ENCODE measurements around the gene TKTL2. TPM values are rescaled to one million over a fixed set of nuclear protein-coding genes. Genes with fewer than 3 reads are reported as not detected.

Gene TKTL2
- total RNA-seq, 1 donor from 2014 or later = 0.18 TPM

DNA sequence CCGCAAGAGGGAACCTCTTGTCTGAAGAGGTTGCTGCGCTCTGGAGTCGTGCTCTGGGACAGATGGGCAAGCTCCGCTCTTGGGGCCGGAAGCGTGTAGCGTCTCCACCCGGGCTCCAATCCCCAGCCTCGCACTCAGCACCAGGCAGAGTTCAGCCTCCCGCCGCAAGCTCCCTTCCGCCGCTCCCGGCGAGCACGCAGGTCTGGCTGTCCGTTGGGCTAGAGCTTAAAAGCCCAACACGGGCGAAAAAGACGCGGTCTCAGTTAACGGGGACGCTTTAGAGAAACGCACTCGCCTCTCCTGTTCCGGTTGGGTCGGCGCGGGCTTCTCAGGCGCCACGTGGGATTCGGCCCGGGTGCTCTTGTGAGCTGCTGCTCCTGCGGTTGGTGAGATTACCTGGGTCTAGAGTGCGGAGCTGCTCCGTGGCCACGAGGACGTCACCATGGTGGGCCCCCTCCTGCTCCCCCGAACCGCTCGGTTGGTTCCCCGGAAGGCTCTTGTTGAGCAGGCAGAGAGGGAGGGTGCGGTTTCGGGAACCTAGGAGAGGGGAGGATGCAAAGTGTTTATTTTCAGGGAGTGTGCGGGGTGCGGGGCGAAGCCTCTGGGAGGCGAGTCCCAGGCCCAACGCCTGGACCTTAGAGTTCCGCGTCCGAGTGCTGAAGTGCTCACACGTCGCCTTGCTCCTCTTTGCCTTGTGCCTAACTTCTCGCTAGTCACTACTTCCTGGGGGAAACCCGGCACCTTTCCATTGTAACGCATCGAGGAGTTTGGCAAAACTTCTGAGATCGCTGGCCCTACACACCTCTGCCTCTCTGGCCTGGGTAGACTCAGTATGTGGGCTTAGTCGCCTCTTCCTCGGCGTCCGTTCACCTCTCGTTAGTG lies 21.0 kb upstream of the TKTL2 start, which contains the start of gene TMA16:
Gene TMA16 (plus strand): TSS at position 331 of the 882 bp plus-strand sequence. CDS start 112 bp downstream, at position 443.
- Histone ChIP-seq H3K36me3 (no peaks in the 10 kb centered on the region), H3K27ac (peak within 1 kb of the TSS; percentile 90), H3K27me3 (ENCODE audit: low read depth) (no peaks in the 10 kb centered on the region), H3K4me1 (peaks cover 15% of the 10 kb centered on the region), H3K4me3 (peak within 1 kb of the TSS; percentile 86), H3K9me3 (no peaks in the 10 kb centered on the region)
- intact Hi-C loops (cut with DNase I) = no loop called here
- peak; percentile 88 for DNase-seq
- ATAC-seq = peak; percentile 97 to 98
- TF ChIP-seq, protein P1, sequence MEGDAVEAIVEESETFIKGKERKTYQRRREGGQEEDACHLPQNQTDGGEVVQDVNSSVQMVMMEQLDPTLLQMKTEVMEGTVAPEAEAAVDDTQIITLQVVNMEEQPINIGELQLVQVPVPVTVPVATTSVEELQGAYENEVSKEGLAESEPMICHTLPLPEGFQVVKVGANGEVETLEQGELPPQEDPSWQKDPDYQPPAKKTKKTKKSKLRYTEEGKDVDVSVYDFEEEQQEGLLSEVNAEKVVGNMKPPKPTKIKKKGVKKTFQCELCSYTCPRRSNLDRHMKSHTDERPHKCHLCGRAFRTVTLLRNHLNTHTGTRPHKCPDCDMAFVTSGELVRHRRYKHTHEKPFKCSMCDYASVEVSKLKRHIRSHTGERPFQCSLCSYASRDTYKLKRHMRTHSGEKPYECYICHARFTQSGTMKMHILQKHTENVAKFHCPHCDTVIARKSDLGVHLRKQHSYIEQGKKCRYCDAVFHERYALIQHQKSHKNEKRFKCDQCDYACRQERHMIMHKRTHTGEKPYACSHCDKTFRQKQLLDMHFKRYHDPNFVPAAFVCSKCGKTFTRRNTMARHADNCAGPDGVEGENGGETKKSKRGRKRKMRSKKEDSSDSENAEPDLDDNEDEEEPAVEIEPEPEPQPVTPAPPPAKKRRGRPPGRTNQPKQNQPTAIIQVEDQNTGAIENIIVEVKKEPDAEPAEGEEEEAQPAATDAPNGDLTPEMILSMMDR (IDR thresholded peaks at IDR 0.05) = no peak

DNA sequence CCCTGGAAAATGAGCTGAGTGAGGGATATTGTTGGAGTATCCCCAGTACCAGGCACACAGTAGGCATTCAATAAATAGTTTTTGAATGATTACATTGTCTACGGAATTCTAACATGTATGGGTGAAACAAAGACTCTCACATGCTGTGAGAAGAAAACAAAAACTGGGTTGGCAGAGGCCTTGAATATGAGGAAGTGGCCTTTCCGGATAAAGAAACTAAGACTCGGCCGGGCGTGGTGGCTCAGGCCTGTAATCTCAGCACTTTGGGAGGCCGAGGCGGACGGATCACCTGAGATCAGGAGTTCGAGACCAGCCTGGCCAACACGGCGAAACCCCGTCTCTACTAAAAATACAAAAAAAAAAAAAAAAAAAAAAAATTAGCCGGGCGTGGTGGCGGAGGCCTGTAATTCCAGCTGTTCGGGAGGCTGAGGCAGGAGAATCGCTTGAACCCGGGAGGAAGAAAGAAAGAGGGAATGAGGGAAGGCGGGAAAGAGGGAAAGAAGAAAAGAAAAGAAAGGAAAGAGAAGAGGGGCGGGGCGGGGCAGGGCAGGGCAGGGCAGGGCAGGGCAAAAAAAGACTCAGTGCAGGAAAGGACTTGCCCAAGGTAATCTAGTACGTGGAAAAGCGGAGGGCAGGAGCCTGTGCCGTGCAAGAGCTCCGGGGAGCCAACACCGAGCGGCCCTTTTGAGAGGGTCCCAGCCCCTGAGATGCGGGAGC lies 20.2 kb upstream of the TKTL2 start:
- peak overlapping the region; percentile 90 for H3K27ac ChIP-seq
- peaks cover 15% of the 10 kb centered on the region for H3K4me1 ChIP-seq
- peak overlapping the region; percentile 86 for H3K4me3 ChIP-seq
- H3K9me3 ChIP-seq = no peaks in the 10 kb centered on the region
- no peaks in the 10 kb centered on the region for H3K27me3 ChIP-seq (ENCODE audit: low read depth)
- DNase-seq (peak; percentile 62), ATAC-seq (peak in 1 of 2 donors; percentile 18)
- TF ChIP-seq, protein P1 (IDR thresholded peaks at IDR 0.05) = no peak
- no peaks in the 10 kb centered on the region for H3K36me3 ChIP-seq
- intact Hi-C loops (cut with DNase I) = no loop called here

DNA sequence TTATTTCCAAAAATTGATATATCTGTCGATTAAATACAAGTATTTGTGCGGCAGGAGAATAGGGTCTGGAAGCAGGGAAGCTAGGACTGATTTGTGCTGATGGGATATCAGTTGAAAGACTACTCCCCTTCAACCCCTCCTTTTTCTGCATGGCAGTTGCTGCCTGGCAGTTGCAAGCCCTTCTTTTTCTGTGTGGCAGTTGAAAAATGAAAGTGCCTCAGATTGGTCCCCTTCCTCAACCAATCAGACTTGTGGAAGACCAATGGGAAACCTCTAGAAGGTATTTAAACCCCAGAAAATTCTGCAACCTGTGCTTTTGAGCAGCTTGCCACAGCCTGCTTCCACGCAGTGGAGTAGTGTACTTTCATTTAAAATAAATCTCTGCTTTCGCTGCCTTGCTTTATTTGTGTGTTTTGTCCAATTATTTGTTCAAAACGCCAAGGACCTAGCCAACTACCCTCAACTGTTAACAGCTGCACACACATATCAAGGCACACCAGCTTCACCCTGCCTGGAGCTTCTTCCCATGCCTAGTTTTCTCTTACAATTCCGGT lies 19.5 kb upstream of the TKTL2 start:
- DNase-seq (no peak), ATAC-seq (no peak)
- Histone ChIP-seq H3K4me1 (peaks cover 15% of the 10 kb centered on the region), H3K4me3 (no peak overlapping the region), H3K27ac (no peak overlapping the region), H3K27me3 (ENCODE audit: low read depth) (no peaks in the 10 kb centered on the region), H3K36me3 (no peaks in the 10 kb centered on the region), H3K9me3 (no peaks in the 10 kb centered on the region)
- TF ChIP-seq, protein P1 (IDR thresholded peaks at IDR 0.05) = no peak
- intact Hi-C loops (cut with DNase I) = no loop called here

DNA sequence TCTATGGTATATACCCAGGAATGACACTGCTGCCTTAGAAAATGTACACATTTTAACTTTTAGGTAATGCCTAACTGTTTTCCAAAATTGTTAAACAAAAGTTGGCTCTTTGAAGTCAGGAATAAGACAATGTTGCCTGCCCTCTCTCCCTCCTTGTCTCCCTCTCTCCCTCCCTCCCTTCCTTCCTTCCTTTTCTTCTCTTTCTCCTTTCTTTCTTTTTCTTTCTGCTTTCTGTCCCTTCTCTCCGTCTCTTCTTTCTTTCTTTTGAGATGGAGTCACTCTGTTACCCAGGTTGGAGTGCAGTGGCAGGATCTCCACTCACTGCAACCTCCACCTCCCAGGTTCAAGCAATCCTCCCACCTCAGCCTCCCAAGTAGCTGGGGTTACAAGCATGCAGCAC lies 16.4 kb upstream of the TKTL2 start:
- H3K9me3 ChIP-seq = no peaks in the 10 kb centered on the region
- TF ChIP-seq, protein P1 (IDR thresholded peaks at IDR 0.05) = no peak
- ATAC-seq (no peak), DNase-seq (no peak)
- H3K27me3 ChIP-seq (ENCODE audit: low read depth) = no peaks in the 10 kb centered on the region
- intact Hi-C loops (cut with DNase I) = loop anchor here (10.0 kb wide), 1 partner anchor 55 kb away; no protein-coding TSS in a partner anchor
- H3K4me1 ChIP-seq = no peaks in the 10 kb centered on the region
- no peak overlapping the region for H3K4me3 ChIP-seq
- H3K27ac ChIP-seq = no peak overlapping the region
- H3K36me3 ChIP-seq = no peaks in the 10 kb centered on the region

DNA sequence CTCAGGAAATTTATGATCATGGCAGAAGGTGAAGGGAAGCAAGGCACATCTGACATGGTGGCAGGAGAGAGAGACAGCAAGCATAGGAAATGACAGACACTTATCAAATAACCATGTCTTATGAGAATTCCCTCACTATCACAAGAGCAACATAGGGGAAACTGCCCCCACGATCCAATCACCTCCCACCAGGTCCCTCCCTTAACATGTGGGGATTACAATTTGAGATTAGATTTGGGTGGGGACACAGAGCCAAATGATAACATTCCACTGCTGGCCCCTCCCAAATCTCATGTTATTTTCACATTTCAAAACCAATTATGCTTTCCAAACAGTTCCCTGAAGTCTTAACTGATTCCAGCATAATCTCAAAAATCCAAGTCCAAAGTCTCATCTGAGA lies 12.8 kb upstream of the TKTL2 start:
- H3K36me3 ChIP-seq = no peaks in the 10 kb centered on the region
- TF ChIP-seq, protein P1 (IDR thresholded peaks at IDR 0.05) = no peak
- intact Hi-C loops (cut with DNase I) = loop anchor here (10.0 kb wide), 1 partner anchor 58 kb away; no protein-coding TSS in a partner anchor

More for the DNA sequence above, 12.8 kb upstream of the TKTL2 start:
- Histone ChIP-seq H3K4me1 (no peaks in the 10 kb centered on the region), H3K4me3 (no peak overlapping the region), H3K9me3 (no peaks in the 10 kb centered on the region), H3K27me3 (ENCODE audit: low read depth) (no peaks in the 10 kb centered on the region), H3K27ac (no peak overlapping the region)
- ATAC-seq = no peak
- DNase-seq = no peak

Data from lower lobe of right lung (tissue), 2 donors.